ENCODE measurements around the gene DPP3. TPM values are rescaled to one million over a fixed set of nuclear protein-coding genes. Genes with fewer than 3 reads are reported as not detected.
"Not testable (repeated sequence)": the region's sequence is repeated elsewhere in the genome, so short reads cannot be mapped to it uniquely, and the experiment has no call there.

DPP3 gene
- polyA plus RNA-seq, 3 donors, result 22.4 to 37.0 (median 26.7) TPM

GRCh38 chr11:66462911-66463310, 17.3 kb upstream of the DPP3 start:
- Histone ChIP-seq H3K9me3 (replicated peaks in 1 of 2; ENCODE audit: control insufficient read depth in 1 of 2, insufficient read depth in 1 of 2, low read length in 2 of 2) (peaks cover 0 to 4% of the 10 kb centered on the region in 2 donors), H3K4me2 (replicated peaks; ENCODE audit: extremely low read depth, low read length, poor library complexity, severe bottlenecking) (no peak overlapping the region), H3K4me1 (ENCODE audit: control insufficient read depth in 1 of 2, insufficient read depth in 2 of 2, low read length in 2 of 2) (peaks cover 41 to 54% of the 10 kb centered on the region in 2 donors), H4K20me1 (ENCODE audit: insufficient read depth, low read length) (peaks cover 7% of the 10 kb centered on the region), H3K4me3 (replicated peaks in 1 of 3; ENCODE audit: low read depth in 2 of 3, low read length in 3 of 3) (no peak overlapping the region), H3K9ac (ENCODE audit: insufficient read depth, low read length, poor library complexity, severe bottlenecking) (no peak overlapping the region), H2AFZ (ENCODE audit: insufficient read depth, low read depth, low read length, poor library complexity, severe bottlenecking) (no peak overlapping the region), H3K27me3 (ENCODE audit: control insufficient read depth in 2 of 2, insufficient read depth in 2 of 2, low read length in 2 of 2) (no peaks in the 10 kb centered on the region), H3K27ac (ENCODE audit: low read depth in 1 of 2, low read length in 2 of 2) (no peak overlapping the region), H3K79me2 (ENCODE audit: insufficient read depth, low read length) (no peaks in the 10 kb centered on the region), H3K36me3 (replicated peaks in 1 of 2; ENCODE audit: control insufficient read depth in 1 of 2, insufficient read depth in 2 of 2, low read length in 2 of 2) (no peaks in the 10 kb centered on the region)
- Mint-ChIP-seq H3K4me1 (peaks cover 49% of the 10 kb centered on the region), H3K36me3 (no peaks in the 10 kb centered on the region), H3K27me3 (ENCODE audit: low read depth in 3 of 3) (peaks cover 0 to 8% (median 2%) of the 10 kb centered on the region in 3 donors), H3K9me3 (peaks cover 0 to 10% (median 3%) of the 10 kb centered on the region in 7 donors), H3K27ac (no peak overlapping the region), H3K4me3 (no peak overlapping the region)
- WGBS (ENCODE audit: insufficient coverage), result 100% methylated on average over 2 of the region's 3 CpGs
- DNase-seq, result no peak
- TF ChIP-seq CTCF (IDR thresholded peaks at IDR 0.05), result no peak
- intact Hi-C loops (cut with micrococcal nuclease), result no loop called here

GRCh38 chr11:66464116-66464515, 16.1 kb upstream of the DPP3 start:
- H3K36me3 Mint-ChIP-seq; H3K4me2 ChIP-seq (replicated peaks; ENCODE audit: extremely low read depth, low read length, poor library complexity, severe bottlenecking); H3K4me3 ChIP-seq (replicated peaks in 1 of 3; ENCODE audit: low read depth in 2 of 3, low read length in 3 of 3); DNase-seq; H3K9ac ChIP-seq (ENCODE audit: insufficient read depth, low read length, poor library complexity, severe bottlenecking); H3K4me3 Mint-ChIP-seq; H3K27me3 Mint-ChIP-seq (ENCODE audit: low read depth in 3 of 3); H3K27ac ChIP-seq (ENCODE audit: low read depth in 1 of 2, low read length in 2 of 2); H3K9me3 ChIP-seq (replicated peaks in 1 of 2; ENCODE audit: control insufficient read depth in 1 of 2, insufficient read depth in 1 of 2, low read length in 2 of 2); H3K36me3 ChIP-seq (replicated peaks in 1 of 2; ENCODE audit: control insufficient read depth in 1 of 2, insufficient read depth in 2 of 2, low read length in 2 of 2); H2AFZ ChIP-seq (ENCODE audit: insufficient read depth, low read depth, low read length, poor library complexity, severe bottlenecking); H3K79me2 ChIP-seq (ENCODE audit: insufficient read depth, low read length); intact Hi-C loops (cut with micrococcal nuclease); H3K27ac Mint-ChIP-seq; H3K27me3 ChIP-seq (ENCODE audit: control insufficient read depth in 2 of 2, insufficient read depth in 2 of 2, low read length in 2 of 2): not testable (repeated sequence)
- H3K4me1 Mint-ChIP-seq, result peaks cover 45% of the 10 kb centered on the region
- WGBS (ENCODE audit: insufficient coverage), result no CpG with 5 or more reads among the region's 5 CpGs
- peaks cover 34 to 48% of the 10 kb centered on the region in 2 donors for H3K4me1 ChIP-seq (ENCODE audit: control insufficient read depth in 1 of 2, insufficient read depth in 2 of 2, low read length in 2 of 2)
- H3K9me3 Mint-ChIP-seq, result peaks cover 0 to 10% (median 3%) of the 10 kb centered on the region in 7 donors
- peaks cover 18% of the 10 kb centered on the region for H4K20me1 ChIP-seq (ENCODE audit: insufficient read depth, low read length)

Measured in CD14-positive monocyte (primary cell).